ENCODE data around the gene TMEM174.

Gene TMEM174

DNA sequence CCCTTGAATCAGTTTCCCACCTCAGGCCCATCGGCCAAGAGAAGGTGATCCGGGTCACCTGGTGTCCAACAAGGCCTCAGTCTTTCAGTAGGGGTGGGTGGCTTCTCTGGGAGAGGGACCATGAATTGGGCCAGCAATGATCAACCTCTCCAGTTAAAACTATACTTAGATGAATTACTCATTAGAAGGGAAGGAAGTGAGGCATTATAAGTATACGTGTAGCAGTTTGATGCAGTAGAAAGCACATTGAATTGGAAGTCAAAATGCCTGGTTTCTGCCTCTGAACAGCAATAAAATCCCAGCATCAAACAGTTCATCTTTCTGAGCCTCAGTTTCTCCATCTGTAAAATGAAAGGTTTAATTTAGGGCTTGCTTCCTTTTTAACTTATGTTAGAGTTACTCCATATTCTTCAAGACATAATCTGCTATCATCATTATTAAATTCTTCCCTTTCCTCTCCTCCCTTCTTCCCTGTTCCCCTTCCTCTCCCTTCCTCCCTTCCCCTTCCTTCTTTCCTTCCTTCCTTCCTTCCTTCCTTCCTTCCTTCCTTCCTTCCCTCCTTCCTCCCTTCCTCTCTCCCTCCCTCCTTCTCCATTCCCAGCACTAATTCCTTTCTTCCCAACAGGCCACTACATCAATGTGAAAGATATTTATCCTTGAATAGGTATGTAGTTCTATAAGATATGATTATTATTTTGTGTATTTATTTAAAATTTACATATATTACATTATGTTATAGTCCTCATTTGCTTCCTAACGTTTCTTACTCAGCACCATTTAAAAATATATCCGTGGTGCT is 18.6 kb upstream of the TMEM174 start:
- DNase-seq = no peak

DNA sequence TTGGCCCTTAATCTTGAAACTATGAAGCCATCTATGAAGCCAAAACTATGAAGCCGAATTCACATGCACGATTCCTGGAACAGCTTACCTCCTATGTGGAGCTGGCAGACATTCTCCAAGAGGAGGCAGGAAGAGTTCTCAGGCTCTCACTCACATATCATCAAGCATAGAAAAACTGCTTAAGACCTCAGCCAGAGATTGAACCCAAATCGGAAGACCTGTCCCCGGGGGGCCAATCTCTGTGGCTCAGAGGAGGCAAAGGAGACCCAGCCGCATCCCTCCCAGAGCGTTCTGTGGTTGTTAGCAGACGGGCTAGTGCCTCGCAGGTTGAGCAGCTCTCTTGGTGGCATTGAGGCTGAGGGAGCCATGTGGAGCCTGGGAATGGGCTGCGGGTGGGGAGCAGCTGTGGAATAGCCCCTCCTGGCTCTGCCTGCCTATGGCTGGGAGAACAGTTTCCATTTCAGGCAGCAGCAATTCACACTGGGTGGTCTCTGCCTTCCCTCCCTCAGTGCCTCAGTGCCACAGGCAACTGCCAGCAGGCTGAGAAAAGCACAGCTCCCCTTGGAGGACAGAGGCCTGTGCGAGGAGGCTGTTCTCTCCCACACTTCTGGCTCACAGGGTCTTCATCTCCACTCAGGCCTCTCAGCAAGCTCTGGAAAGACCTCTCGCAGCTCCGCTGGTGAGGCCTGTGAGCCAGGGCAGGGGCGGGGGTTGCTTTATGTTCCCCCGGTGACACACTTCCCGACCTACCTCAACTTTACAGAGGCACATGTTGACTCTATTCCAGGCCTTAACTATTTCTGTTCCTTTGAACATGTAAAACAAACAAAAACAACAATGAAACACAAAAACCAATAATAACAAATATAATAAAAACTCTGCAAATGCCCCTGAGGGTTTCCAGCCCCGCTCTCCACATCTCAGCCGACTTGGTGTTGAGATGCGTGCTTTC is 17.4 kb upstream of the TMEM174 start:
- no peak for DNase-seq

DNA sequence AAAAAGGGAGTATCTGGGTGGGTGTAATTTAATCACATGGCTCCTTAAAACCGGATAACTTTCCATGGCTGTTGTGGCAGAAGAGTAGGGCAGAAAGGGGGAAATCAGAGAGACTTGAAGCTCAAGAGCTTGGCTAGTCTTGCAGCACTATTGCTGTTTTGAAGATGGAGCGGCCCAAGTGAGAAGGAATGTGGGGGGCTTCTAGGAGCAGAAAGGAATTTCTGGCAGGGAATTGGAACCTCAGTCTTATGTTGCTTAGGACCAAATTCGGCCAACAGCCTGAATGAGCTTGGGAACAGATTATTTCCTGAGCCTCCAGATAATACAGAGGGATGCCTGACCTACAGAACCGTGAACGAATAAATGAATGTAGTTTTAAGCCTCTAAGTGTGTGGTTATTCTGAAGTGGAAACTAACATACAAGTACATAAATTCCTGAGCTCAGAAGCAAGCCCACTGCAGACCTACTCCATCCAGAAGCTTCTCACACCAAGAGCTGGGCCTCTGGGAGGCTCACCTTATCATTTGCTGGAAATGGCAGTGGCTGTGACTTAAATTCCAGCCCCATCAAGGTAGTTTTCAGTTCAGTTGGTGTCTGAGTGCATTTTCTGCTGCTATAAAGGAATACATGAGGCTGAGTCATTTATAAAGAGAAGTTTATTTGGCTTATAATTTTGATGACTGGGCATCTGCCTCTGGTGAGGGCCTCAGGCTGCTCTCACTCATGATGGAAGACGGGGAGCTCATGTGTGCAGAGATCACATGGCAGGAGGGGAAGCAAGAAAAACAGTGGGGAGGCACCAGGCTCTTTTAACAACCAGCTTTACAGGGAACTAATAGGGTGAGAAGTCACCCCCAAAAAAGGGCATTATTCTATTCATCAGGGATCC is 15.3 kb upstream of the TMEM174 start:
- no peak for DNase-seq

DNA sequence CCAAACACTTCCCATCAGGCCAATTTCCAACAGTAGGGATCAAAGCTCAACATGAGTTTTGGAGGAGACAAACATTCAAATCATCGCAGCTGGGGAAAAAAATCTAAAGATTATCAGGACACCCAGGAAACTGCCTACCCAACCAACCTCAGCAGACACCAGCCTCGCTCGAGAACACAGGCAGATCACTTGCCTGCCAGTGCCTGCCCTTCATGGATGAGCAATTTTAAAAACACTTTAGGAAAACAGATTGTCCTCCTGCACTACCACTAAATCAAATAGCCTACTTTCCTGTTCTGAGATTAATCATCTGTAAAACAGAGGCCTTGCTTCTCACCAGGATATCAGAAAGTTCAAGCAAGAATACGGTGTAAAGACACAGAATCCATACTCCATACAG is 14.7 kb upstream of the TMEM174 start:
- DNase-seq = no peak

DNA sequence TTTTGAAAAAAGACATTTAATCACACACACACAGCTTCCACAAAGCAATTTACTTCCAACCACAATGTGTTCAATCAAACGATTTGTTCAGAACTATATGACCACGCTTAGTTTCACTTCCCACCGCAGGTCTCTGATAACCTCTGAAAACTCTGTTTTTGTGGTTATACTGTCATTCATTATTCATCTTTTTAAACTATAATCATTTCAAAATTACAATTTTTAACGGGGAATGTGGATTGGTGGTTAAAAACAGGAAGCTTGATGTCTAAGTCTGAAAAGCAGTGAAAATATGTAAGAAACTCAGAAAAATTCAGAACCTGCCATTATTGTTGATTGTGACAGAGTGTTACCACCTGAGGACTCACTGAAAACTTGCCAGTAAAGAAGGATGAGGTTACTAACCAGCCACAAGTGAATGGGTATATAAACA is 12.7 kb upstream of the TMEM174 start:
- DNase-seq = no peak

DNA sequence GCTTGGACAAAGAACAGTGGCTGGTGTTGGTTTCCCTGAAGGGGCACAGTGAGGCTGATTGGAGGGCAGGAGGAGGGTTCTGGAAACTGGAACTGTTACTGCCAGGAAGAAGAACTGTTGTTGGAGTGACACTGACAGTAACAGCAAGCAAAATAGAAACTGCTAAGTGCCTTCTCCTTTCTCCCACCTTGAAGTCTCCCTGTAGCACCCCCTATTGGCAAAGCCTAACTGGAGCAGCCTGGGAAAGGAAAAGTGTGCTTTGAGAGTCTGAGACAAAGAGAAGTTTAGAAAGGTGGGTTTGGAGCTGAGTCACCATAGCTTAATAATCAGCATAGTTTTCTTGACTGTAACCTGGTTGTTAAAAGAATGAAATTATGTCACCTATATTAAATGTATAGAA is 2.5 kb upstream of the TMEM174 start:
- no peak for DNase-seq

DNA sequence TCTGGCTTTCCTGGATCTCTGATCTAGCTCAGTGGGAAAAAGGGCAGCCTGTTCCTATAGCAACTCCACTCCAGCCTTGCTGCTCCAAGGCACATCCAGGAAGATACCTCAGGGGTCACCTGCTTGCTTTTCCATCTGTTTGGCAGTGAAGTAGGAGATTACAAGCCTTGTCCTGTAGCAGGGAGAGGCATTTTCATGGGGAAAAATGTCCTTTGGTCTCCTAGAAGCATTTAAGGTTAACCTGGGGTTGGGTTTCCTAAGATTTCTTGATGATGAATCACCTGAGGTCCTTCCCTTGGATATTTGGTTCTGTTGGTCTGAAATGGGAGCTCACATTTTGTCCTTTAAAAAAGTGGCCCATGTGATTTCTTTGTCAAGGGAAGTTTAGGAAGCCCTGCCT is 1.5 kb upstream of the TMEM174 start:
- DNase-seq = no peak

DNA sequence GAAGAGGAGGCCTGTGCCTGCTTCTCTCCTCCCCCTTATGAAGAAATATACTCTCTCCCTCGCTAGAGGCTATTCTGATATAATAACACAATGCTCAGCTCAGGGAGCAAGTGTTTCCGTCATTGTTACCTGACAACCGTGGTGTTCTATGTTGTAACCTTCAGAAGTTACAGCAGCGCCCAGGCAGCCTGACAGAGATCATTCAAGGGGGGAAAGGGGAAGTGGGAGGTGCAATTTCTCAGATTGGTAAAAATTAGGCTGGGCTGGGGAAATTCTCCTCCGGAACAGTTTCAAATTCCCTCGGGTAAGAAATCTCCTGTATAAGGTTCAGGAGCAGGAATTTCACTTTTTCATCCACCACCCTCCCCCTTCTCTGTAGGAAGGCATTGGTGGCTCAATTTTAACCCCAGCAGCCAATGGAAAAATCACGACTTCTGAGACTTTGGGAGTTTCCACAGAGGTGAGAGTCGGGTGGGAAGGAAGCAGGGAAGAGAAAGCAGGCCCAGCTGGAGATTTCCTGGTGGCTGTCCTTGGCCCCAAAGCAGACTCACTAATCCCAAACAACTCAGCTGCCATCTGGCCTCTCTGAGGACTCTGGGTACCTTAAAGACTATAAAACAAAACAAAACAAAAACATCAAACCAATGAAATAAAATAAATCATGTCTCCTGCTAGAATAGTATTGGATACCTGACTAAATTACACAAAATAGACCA is 1.3 kb downstream of the TMEM174 start:
- no peak for DNase-seq

DNA sequence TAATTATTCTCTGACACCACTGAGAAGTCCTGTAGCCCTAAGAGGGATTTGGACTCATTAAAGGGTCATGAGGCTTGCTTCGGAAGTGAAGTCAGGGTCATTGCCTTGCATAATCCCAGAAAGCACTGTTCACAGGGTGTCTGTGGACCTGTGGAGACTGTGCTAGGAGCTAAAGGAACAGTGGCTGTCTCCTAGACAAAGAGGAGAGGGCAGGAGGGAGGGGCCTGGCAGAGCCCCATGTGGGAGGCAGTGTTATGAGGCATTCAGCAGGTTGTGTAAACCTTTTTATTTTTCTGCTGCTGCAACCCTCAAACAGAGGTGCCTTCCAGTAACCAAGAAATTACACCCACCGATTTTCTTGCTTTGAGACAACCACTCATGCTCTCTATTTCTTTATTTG is 3.3 kb downstream of the TMEM174 start:
- no peak for DNase-seq

DNA sequence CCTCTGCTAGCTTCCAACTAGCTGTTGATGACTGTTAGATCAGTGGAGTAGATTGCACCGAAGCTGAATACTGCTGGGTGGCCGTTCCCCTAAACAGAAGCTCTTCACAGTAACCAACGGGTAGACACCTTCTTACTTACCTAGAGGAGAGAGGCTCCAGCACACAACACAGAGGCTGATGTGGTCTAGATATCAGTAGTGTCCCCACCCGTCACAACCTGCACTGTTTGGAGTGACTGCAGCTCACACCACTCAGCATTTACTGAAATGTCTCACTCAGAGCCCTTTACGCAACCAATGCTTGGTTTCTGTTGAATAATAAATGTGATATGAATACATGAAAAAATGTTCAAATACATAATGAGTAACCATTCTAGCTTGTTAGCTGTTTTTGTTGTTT is 5.3 kb downstream of the TMEM174 start:
- DNase-seq = no peak

DNA sequence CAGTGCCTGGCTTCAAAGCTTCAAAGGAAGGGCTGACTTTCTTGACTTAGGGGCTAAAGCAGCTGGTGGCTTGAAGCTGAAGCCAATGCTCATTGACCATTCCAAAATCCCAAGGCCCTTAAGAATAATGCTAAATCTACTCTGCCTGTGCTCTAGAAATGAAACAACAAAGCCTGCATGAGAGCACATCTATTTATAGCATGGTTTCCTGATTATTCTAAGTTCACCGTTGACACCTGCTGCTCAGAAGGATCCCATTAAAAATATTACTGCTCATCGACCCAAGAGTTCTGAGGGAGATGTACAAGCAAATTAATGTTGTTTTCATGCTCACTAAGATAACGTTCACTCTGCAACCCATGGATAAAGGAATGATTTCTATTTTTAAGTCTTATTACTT is 6.7 kb downstream of the TMEM174 start:
- no peak for DNase-seq

DNA sequence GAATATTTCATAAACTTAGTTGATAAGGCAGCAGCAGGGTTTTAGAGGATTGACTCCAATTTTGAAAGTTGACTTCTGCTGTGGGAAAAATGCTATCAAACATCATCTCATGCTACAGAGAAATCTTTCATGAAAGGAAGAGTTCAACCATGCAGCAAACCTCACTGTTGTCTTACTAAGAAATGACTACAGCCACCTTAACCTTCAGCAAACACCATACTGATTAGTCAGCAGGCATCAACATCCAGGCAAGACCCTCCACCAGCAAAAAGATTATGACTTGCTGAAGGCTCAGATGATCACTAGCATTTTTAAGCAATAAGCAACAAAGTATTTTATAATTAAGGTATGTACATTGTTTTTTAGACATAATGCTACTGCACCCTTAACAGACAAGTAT is 7.6 kb downstream of the TMEM174 start:
- DNase-seq = no peak

DNA sequence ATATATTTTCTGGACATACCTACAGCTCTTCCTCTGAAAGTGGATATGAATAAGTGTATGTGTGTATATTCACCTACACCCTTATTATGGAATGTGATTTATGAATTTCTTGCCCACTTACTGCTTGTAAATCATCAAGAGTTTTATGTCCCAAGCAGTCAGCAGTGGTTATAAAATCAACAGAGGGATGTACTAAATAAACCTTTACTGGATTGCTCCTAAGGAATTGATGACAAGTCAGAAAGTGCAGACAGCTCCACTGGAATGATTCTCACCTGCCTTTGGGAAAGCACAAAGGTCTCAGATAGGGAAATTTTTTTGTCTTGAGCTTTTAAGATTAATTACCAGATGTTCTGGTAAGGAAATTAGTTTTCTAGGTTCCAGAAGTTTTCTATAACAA is 9.3 kb downstream of the TMEM174 start:
- DNase-seq = peak in 1 of 2 experiments; percentile 17

DNA sequence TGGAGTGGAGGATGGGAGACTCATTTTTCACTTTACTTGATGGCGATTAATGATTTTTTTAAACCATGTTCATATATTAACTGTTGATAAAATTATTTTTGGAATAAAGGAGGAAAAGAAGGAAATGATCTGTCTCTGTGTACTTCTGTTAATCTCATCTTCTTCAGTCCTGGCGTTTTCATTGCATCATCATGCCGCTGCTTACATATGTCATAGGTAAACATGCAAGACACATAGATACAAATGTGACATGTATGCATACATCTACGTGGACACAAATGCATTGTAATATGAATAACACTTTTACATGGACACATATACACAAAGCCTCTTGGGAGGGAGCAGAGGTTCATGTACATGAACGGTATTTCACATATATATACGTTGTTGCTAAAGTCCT is 10.0 kb downstream of the TMEM174 start:
- peak; percentile 23 to 32 for DNase-seq

DNA sequence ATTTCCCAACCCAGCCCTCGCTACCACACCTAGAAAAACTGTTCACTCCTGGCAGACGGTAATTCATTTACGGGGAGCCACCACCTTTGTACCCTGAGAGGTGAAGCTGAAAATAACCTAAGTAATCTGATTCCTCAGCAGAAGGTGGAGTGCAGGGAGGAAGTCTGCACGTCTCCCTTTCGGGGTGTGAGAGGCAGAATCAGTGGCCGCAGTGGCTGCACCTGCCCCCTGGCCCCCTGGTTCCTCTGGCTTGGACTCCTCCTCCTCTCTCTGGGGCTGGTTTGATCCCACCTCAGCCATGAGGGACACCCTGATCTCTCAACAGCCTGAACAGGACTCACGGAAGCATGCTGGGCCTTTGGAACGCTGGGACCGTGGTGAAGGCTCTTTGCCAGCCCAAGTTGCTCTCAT is 10.5 kb downstream of the TMEM174 start:
- DNase-seq = peak in 1 of 2 experiments; percentile 3

DNA sequence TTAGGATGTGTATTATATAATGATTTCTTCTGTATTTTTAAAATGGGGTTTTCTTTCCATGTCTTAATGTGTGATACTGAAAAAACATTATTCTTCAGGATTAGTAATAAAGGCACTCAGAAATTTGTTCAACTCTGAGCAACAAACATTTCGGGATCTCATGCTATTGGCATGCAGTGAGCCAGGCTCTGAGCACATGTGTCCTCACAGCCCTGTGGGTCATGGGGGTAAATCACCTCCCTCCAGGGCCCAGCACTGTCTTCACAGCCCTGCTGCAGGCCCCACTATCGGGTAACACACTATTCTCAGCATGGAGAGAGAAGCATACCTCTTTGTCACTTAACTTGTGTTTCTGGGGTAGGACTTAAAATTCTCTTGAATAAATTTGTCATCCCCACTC is 14.0 kb downstream of the TMEM174 start:
- DNase-seq = no peak

DNA sequence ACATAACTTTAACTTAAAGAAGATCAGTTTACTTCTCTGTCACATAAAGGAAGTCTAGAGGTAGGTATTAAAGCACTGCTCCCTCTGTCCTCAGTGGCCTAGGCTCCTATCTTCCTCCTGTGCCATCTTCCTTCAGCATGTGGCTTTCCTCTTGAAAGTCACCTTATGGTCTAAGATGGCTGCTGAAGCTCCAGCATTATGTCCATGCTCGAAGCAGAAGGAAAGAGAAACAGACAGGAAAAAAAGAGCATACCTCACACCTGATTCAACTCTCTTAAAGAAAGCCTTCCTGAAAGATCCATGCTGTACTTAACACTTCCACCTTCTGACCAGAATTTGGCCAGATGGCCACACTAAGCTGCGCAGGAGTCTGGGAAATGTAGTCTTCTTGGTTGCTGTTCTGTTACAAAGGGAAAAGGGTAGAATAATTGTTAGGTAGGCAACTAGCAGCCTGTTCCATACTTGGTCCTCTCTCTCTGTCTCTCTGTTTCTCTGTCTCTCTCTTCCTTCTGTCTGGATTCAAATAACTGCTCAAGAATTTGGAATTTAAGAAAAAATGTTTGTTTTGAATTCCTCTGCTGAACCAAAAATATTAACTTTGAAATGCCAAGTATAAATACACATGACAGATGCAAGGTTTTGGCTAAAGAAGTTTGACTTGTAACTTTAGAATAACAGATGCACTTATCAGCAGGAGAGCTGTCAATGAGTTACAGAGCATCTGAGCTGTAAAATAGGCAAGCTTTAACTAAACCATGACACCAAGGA is 16.0 kb downstream of the TMEM174 start:
- DNase-seq = no peak

DNA sequence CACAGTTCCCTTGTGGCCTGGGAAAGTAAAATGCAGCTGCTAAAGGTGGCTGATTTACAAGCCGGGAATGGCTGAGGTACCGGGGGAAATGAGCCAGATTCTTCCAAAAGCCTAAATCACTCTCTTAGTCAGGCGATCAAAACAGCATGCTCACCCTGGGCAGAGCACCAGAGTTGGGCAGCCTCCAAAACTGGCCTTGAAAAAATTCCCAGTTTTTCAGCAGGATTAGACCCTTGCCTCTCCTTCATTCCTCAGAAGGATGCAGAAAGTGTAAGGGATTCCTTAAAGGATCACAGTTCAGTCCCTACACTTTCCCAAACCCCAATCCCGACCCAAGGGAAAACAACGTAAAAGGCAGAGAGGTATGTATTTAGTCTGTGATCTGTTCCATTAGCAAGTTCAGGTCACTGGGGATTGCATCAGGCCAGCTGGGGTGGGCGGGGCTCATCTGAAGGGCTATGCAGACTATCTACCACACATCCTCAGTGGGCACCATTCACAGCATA is 16.9 kb downstream of the TMEM174 start:
- DNase-seq = peak in 1 of 2 experiments; percentile 55

DNA sequence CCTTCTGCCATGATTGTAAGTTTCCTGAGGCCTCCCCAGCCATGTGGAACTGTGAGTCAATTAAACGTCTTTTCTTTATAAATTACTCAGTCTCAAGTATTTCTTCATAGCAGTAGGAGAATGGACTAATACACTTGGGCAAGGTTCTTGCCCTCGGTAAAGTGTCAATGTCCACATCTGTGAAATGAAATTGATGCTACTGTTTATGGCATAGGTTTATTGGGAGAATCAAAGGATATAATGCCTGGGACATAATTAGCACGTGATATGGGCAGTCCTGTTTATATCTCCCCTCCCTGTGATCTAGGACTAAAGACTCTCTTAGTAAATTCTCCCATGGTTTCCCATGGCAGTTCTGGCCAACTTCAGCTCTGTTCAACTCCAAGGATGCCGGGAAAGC is 19.4 kb downstream of the TMEM174 start:
- DNase-seq = no peak

DNA sequence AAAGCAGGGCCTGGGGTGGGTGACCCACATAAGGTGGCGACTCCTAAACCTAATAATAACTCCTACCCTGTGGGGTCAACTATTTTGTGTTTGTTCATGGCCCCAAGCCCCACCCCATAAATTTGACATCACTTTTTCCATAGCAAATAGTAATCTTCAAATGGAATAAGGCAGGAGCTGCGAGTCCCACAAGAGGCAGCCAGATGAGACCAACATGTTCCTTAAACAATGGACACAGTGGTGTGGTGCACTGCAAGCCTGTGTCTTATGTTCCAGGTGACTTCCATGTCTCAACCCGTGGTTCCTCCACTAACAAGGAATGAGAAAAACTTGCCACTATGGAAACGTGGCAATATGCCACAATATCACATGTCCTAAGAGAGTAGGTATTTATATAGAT is 20.6 kb downstream of the TMEM174 start:
- DNase-seq = no peak

DNA sequence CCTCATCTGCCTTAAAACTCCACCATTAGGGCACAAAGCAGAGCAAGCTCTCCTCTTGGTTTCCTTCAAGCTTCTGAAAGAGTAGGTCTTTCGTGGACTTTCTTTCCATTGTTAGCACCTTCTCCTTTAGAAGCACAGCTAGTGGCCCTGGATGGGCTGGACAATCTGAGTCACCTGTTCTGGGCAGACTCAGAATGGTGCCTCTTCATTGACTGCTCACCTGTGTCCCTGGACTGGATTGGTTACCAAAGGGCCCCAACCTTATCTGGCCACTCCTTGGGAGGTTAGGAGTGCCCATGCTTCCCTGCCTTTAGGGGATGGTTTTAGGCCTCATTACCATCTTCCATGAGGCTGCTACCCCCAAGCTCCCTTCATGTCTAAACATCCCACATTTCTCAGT is 23.2 kb downstream of the TMEM174 start:
- no peak for DNase-seq

Data from SHP77 (cell line).